GM21786 (cell line): ENCODE results near the gene TMEM53.
A peak's percentile ranks its signal among the peaks of the same experiment; 100 is the strongest.
"Not testable (repeated sequence)": the region's sequence is repeated elsewhere in the genome, so short reads cannot be mapped to it uniquely, and the experiment has no call there.

Source experiments
- ATAC-seq: cut with Tn5 transposase; IDR thresholded peaks from one replicate; pipeline ENCODE4 v1.9.1; 2021; ENCODE audit not compliant: unreplicated experiment

The TMEM53 gene

DNA sequence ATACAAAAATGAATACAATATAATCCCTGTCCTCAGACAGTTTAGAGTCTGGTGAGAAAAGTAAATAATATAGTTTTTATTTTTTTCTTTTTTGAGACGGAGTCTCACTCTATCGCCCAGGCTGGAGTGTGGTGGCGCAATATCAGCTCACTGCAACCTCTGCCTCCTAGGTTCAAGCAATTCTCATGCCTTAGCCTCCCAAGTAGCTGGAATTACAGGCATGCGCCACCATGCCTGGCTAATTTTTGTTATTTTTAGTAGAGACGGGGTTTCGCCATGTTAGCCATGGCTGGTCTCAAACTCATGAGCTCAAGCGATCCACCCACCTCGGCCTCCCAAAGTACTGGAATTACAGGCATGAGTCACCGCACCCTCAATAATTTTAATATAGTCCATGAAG is 25.1 kb upstream of the TMEM53 start:
- not testable (repeated sequence) for ATAC-seq

DNA sequence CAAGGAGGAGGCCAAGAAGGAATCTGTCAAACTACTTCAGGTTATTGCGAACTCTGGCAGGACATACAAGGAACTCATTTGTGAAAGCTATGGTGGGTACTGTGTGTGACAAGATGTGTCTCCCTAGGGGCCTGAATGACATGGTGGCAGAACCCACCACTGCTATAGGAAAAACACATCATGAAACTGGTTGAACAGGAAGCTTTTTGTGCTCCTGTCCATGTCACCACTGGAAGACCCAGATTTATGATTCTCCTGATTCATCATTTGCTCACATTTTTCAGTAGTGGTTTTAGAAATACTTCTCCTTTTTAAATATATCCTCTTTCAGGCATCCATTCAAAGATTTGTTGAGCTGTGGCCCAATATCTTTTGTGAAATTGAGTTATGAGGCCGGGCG is 23.9 kb upstream of the TMEM53 start:
- ATAC-seq, result no peak

DNA sequence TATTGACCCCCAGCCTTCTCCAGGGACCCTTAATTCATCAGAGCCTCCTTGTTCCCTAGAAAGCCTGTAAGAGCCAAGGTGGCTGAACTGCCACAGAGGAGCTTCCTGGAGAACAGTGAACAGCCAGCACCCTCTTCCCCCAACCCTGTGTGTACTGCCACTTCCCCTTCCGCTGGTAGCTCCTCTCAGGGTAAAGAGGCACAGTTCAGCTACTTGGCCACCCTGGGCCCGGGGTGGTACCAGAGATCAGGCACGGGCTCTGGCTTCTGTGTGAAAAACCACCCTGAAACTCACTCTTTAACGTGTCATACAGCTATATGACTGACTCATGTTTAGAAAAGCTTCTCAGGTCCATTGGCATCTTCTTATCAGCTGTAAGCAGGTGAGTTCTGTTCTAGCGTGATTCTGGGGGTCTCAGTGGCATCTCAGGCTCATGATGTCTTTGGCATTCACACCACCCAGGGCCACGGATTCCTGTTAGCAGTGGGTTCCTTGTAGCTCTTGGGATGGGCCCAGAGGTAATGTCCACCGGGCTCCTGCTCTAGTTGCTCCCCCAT is 22.6 kb upstream of the TMEM53 start:
- ATAC-seq, result peak; percentile 39

DNA sequence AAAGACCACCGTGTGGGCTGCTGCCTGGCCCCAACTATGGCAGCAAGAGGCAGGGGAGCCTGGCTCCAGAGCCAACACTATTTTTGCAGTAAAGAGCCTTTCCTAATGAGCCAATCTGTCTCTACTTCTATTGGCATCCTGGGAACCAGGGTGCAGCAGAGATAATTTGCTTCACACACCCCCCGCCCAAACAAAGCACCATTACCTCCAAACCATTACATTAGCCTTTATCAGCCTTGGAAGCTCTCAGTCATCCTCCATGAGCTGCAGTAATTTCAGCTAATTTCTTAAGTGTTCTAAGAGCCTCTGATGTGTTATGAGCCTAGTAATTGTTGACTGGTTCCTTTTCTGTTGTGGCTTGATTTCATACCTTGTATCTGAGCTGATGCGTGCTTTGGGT is 21.8 kb upstream of the TMEM53 start:
- no peak for ATAC-seq

DNA sequence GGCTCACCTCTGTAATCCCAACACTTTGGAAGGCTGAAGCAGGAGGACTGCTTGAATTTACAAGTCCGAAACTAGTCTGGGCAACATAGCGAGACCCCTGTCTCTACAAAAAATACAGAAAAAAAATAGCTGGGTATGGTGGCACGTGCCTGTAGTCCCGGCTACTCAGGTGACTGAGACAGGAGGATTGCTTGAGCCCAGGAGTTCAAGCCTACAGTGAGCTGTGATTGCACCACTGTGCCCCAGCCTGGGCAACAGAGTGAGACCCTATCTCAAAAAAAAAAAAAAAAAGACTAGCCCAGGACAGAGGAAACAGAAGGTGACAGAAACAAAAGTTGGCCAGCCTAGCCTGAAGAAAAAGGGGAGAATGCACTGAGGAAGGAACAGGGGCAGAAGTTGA is 21.4 kb upstream of the TMEM53 start:
- ATAC-seq, result no peak

DNA sequence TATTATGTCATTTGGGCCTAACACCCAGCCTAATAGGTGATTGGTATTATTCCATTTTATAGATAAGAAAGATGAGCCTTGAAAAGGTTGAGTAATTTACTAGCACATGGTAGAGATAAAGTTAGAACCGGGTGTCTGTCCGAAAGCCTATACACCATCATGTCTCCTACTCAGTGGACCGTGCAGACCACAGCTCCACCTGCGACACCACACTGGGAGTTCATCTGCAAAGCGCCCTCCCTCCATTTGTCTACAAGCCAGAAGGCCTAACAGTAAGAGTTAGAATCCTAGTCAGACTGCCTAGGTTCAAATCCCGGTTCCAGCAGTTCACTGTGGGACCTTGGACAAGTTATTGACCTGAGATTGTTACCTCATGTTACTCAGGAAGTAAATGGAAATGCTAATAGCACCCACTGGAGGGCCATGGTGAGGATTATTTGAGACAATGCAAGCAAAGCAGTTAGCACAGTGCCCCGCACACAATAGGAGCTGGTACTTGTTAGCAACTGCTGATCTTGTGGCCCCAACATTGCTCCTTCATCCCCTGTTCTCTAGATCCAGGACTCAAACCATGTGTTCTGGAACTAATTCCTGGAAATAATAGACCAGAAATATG is 20.7 kb upstream of the TMEM53 start:
- peak; percentile 81 for ATAC-seq

DNA sequence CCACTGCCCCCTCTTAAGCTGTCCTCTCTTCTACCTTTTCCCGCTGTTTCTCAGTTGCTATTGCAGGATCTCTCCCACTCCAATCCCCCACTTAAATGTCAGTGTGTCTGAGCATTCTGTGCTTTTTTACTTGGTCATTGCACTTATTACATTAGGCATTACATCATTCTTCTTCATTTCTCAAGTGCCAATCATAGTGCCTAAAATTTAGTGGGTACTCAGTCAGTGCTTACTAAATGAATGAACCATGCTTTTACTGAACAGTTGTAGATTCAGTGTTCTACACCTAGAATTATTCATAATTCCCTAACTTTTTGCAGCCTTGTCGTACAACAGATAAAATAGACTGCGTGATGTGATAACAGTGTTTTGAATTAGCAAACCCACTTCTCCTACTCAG is 19.6 kb upstream of the TMEM53 start:
- no peak for ATAC-seq

DNA sequence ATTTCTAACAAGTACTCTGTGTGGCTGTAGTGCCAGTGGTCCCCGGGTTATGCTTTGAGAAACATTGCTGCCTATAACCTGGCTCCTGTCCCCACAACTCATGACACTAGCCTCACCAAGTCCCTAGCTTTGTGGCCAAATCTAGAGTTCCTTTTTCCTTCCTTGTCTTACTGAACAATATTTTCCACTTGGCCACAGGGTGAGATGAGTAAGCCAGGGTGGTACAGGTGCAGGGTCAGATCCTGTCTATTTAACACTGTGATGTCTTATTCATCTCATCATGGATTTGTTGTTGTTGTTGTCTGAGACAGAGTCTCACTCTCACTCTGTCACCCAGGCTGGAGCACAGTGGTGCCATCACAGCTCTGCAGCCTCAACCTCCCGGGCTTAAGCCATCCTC is 18.9 kb upstream of the TMEM53 start:
- ATAC-seq, result no peak

DNA sequence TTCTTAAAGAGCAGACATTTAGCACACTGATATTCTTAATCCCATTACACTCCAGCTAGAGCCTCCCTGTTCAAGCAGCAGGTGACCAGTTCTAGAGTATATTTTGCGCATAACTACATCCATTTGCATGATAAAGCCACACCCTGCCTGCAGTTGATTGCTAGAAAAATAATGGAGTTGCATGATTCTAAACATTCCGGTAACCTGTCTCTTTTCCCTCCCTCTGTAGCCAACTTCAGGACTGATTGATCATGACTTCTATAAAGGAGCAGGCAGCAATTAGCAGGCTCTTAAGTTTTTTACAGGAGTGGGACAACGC is 15.1 kb upstream of the TMEM53 start:
- ATAC-seq, result no peak

DNA sequence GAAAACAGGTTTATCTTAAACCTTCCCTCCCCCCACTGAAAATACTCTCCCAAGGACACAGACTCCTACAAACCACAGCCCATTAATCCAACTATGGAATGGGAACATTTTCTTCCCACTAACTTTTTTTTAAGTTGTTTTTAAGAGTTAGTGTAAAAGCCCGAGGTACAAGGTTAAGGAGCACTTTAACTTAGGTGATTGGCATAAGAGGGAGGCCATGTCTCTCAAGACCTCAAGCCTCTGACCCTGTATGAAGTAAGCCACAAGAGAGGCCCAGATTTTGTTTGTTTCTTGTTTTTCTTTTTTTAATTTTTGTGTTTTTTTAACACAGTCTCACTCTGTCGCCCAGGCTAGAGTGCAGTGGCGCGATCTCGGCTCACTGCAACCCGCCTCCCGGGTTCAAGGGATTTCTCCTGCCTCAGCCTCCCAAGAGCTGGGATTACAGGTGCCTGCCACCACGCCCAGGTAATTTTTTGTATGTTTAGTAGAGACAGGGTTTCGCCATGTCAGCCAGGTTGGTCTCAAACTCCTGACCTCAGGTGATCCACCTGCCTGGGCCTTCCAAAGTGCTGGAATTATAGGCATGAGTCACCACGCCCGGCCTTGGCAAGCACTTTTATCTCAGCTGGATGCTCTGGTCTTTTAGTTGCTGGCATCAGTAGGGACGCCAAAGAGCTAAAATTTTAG is 14.6 kb upstream of the TMEM53 start:
- ATAC-seq, result no peak

DNA sequence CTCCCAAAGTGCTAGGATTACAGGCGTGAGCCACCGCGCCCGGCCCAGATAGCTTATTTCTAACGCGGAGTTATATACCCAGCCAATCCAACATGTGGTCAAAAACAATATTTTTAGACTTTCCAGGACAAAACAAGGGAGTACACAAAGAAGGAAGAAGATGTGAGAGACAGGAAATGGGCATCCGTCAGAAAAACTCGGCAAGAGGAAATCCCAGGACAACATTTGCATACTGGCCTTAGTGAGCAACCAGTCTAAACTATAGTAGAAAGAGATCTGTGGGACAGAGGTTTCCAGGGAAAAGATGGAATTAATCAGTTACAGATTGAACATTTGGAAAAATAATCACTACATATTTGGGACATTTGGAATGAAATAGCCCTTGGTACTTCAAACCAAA is 11.6 kb upstream of the TMEM53 start:
- ATAC-seq, result no peak

DNA sequence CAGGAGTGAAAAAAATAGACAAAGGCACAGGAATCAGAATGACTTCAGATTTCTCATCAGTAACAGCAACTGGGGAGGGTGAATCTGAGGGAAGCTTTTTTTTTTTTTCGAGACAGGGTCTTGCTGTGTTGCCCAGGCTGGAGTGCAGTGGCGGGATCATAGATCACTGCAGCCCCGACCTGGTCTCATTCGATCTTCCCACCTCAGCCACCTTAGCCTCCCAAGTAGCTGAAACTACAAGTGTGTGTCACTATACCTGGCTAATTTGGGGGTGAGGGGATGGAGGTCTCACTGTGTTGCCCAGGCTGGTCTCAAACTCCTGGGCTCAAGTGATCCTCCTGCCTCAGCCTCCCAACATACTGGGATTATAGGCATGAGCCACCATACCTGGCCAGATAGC is 10.9 kb upstream of the TMEM53 start:
- no peak for ATAC-seq

DNA sequence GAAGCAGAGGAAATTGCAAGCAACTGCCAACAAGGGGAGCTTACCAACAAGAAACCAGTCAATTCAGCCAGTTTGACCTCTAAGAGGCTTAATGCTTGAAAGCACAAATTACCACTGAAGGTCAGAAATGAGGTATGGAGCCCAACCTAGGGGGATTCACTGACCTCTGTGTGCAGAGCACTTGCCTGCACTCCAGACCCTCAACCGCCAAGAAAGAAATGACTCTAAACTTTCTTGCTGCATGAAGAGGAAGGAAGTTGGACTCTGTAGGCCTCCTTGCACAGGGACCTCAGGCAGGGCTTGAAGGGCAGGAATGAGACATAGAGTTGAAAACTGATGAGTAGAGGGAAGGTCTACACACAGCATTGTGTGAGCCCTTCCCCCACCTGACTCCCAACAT is 10.2 kb upstream of the TMEM53 start:
- ATAC-seq, result peak; percentile 74

DNA sequence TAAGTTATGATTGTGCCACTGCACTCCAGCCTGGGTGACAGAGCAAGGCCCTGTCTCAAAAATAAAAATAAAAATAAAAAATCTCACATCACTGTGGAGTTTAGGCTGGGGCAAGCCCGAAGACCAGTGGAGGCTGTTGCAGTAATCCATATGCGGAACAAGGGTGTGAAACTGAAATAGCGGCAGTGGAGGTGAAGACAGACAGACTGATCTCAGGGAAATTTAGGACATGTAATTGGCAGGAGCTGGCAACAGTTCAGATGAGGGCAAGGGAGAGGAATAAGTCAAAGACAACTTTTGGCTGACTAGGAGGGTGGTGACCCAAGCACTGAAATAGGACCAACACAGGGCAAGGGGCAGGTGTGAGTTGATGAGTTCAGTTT is 8.6 kb upstream of the TMEM53 start:
- no peak for ATAC-seq

DNA sequence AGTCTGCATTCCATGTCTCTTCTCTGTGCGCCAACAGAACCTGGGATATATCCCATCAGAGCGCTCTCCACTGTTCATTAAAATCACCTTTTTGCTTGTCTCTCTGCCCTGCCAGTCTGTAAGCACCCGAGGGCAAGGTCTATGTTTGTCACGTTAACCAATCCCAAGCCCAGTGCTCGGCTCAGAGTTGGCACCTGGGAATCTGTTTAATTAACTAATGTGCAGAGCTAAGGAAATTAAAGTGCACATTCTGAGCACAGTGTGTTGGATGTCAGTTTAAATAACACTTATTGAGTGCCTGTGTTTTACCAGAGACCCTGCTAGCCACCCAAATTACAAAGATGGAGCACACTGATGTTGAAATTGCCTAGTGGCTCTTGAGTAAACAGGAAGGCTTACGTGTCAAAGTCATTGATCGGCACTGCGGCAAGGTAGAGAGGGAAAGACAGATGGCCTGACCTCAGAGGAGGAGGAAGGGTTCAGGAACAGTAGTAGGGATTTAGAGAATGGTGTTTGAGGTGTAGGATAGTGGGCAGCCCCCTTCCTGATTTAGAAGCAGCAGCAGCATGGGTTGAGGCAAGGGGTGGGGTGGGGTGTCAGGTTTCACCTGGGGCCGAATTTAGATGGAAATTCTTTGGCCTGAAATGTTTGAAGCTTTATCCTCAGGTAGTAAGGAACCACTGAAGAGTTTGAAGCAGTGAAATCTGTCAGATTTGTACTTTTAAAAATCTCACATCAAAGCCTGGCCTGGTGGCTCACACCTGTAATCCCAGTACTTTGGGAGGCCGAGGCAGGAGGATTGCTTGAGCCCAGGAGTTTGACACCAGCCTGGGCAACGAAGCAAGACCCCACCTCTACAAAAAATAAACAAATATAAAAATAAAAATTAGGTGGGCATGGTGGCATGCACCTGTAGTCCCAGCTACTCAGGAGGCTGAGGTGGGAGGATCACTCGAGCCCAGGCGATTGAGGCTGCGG is 7.9 kb upstream of the TMEM53 start:
- no peak for ATAC-seq

DNA sequence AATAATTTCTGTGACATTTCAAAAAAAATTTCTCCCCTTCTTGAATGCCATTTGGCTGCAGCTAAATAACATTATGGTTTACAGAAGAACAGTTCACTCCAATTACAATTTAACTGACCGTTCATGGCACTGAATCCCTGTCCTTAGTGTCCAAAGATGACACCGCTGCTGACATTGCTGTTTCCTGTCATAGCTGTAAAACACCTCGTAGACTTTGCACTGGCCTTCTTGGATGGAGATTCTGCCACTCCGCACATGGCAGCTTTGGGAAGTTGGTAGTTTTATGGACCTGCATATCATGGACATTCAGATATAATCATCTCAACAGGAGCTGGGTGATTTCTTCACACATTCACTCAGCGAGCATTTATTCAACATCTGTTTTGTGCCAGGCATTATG is 5.2 kb upstream of the TMEM53 start:
- no peak for ATAC-seq

DNA sequence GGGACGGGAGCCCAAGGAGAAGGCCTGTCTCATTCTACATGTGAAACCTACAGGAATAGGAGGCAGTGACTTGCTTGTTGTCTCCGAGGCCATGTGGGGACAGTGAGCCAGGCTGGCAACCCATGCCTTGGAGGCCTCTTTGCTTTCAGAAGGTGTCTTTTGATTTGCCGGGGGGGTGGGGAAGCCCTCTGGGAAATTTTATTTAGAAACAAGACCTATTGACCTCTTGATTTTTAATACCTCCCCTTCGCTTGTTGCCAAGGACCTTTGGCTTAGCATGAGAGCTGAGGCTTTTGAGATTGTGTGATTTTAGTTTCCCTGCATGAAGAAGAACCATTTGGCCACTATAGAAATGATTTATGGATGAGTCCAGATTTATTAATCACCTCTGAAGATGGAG is 4.3 kb upstream of the TMEM53 start:
- no peak for ATAC-seq

DNA sequence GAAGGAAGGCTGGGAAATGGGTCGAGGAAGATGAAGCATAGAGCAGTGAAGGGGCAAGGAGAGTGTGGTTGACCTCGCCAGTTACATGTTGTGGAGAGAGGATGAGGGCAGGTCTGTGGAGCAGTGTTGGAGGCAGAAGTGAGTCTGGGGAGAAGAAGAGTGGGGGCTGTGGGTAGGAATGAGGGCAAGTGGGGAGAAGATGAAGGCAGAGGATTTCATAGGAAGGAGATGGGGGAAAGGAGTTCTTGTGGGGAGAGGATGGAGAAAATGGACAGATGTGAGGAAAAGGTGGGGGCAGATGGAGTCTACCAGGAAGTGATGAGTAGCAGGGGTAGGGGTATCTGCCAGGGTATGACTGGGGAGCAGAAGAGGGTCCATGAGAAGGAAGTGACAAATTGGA is 3.8 kb upstream of the TMEM53 start:
- no peak for ATAC-seq

DNA sequence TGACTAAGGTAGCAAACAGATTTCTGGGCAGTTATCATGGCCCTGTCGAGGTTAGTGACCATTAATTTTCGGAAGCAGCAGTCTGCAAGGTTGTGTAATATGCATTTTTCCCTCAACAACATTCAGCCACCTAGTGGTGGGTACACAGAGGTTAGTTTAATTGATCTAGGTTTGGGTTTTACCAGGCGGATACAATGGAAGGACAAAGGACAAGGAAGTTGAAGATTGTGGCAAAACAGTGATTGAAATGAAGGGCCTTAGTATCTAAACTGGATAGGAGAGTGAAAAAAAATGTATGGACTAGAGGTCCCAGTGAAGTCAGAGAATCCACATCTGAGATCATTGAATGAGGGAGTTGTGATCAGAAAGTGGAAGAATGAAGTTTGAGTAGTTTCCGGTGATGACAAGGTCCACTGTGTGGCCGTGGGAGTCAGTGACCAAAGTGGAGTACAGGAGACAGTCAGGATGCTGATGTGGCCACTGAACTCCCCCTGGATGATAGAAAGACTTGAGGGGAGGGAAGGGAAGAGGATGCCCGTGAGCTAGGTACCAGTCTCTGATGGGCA is 3.0 kb upstream of the TMEM53 start:
- ATAC-seq, result no peak

DNA sequence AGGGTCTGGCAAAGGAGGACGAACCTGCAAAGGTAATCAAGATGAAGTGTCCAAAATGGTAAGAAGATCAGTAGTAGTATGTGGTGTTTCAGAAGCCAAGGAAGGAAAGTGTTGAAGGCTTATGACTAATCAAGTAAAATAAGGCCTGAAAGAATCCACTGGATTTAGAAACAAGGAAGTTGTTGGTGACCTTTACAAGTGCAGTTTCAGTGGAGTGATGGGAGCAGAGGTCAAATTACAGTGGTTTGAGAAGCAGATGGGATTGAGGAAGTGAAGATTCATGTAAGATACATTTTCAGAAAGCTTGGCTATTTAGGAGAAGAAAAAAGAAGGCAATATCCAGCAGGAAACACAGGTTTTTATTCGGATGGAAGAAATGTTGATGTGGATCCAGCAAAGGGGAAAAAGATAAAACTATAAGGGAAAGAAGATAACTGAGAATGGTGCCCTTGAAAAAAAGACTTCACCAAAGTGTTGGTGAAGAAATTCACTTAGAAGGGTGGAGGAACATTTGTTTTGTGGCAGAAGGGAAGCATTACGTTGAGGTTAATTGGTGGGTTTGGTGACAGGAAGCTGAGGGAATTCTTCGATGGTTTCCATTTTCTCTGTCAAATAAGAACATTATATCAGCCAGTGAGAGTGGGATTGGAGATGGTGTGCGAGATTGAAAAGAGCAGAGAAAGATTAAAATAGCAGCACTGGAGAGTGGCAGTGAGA is 2.4 kb upstream of the TMEM53 start:
- ATAC-seq, result no peak

DNA sequence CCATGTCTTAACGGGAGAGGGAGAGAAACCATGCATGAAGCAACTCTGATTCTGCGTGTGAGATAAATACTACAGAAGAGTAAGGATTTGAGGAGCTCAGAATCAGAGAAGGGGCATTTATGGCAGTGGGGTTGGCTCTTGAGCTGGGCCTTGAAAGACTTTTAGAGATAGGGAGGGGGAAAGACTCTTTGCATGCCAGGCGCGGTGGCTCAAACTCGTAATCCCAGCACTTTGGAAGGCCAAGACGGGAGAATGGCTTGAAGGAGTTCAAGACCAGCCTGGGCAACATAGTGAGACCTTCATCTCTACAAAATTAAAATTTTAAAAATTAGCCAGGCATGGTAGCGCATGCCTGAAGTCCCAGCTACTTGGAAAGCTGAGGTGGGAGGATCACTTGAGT is 905 bp upstream of the TMEM53 start:
- no peak for ATAC-seq
